Stomach (tissue), 4 donors: ENCODE measurements around the gene THBS4.

Experiments
- EP300 ChIP-seq: sonication (generic); formaldehyde crosslinking; IDR thresholded peaks from one replicate; pipeline ENCODE4 v1.6.1; 2017; ENCODE audit warnings: antibody characterized with exemption
- POLR2AphosphoS5 ChIP-seq, 3 donors: sonication (generic); formaldehyde crosslinking; IDR thresholded peaks; one replicate each; pipeline ENCODE4 v1.6.1; 2016; ENCODE audit warnings: antibody characterized with exemption in 3 of 3

DNA sequence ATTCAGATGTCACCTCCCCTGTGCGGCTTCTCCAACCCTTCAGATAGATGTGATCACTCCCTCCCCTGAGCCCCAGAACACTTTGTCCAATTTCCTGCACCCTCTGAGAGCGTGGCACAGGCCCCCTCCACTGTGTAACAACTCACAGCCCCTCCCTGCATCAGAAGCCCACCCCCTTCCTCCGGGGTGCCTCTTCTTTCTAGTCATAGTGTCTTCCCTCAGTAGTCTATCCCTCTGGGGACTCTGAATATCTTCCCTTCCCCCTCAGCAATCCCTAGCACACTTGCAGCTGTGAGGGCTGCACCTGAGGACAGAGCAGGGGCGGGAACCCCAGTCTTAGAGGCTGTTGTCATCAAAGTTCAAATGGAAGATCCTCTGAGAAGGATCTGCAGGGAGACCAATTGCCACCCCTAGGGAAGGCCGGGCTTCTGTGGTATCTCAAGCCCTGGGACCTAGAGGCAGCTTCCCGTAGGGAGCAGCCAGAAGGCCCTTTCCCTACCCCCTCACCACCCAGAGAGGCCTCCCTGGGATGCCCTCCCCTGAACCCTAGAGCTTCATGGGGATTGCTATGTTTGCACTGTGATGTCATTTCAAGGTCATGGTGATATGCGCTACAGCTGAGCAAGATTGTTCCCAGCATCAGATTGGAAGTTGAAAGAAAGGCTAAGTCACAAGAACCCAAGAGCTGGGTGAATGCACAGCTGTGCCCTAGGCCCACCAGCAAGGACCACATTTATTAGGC, 70.7 kb downstream of the THBS4 start:
- no peak for TF ChIP-seq POLR2AphosphoS5 (IDR thresholded peaks at IDR 0.05)
- TF ChIP-seq EP300 = no peak
